ENCODE measurements around the gene CARMIL1. TPM values are rescaled to one million over a fixed set of nuclear protein-coding genes. Genes with fewer than 3 reads are reported as not detected.

CARMIL1 gene
- total RNA-seq, 4 donors from 2014 or later = 13.6 to 33.2 (median 22.2) TPM

- peaks cover 26% of the 10 kb centered on the region for H3K4me1 ChIP-seq
- DNase-seq (ENCODE audit: low spot score in 2 of 2) = no peak
- WGBS = 75% methylated on average over 2 of the region's 2 CpGs
- no peak for TF ChIP-seq CTCF (IDR thresholded peaks at IDR 0.05)
- TF ChIP-seq EP300 (IDR thresholded peaks at IDR 0.05) = no peak
- TF ChIP-seq POLR2A (IDR thresholded peaks at IDR 0.05) = no peak
- TF ChIP-seq POLR2AphosphoS5 (IDR thresholded peaks at IDR 0.05) = no peak
- H3K4me3 ChIP-seq = no peak overlapping the region
- no peaks in the 10 kb centered on the region for H3K9me3 ChIP-seq
- no peaks in the 10 kb centered on the region for H3K27me3 ChIP-seq
- H3K27ac ChIP-seq = no peak overlapping the region
- H3K36me3 ChIP-seq = no peaks in the 10 kb centered on the region
Measured at GRCh38 chr6:25314509-25315175, 35.5 kb downstream of the CARMIL1 start.

- no peak overlapping the region for H3K27ac ChIP-seq
Measured at GRCh38 chr6:25315194-25316177, 36.3 kb downstream of the CARMIL1 start.

GRCh38 chr6:25316626-25317025, 37.5 kb downstream of the CARMIL1 start:
- Histone ChIP-seq H3K4me3 (no peak overlapping the region), H3K9me3 (no peaks in the 10 kb centered on the region), H3K27me3 (no peaks in the 10 kb centered on the region), H3K27ac (no peak overlapping the region), H3K4me1 (peaks cover 23% of the 10 kb centered on the region), H3K36me3 (no peaks in the 10 kb centered on the region)
- TF ChIP-seq EP300 (IDR thresholded peaks at IDR 0.05) (no peak), CTCF (IDR thresholded peaks at IDR 0.05) (no peak), POLR2A (IDR thresholded peaks at IDR 0.05) (no peak), POLR2AphosphoS5 (IDR thresholded peaks at IDR 0.05) (no peak)
- no peak for DNase-seq (ENCODE audit: low spot score in 2 of 2)
- WGBS = 89% methylated on average over 4 of the region's 4 CpGs

More at GRCh38 chr6:25315194-25316177, 36.3 kb downstream of the CARMIL1 start:
- Histone ChIP-seq H3K4me3 (no peak overlapping the region), H3K36me3 (no peaks in the 10 kb centered on the region), H3K9me3 (no peaks in the 10 kb centered on the region), H3K27me3 (no peaks in the 10 kb centered on the region), H3K4me1 (peaks cover 26% of the 10 kb centered on the region)
- no peak for DNase-seq (ENCODE audit: low spot score in 2 of 2)
- TF ChIP-seq EP300 (IDR thresholded peaks at IDR 0.05) = no peak
- TF ChIP-seq CTCF (IDR thresholded peaks at IDR 0.05) = no peak
- no peak for TF ChIP-seq POLR2AphosphoS5 (IDR thresholded peaks at IDR 0.05)
- TF ChIP-seq POLR2A (IDR thresholded peaks at IDR 0.05) = no peak
- 55% methylated on average over 10 of the region's 10 CpGs for WGBS

- Histone ChIP-seq H3K4me1 (peaks cover 8% of the 10 kb centered on the region), H3K27me3 (no peaks in the 10 kb centered on the region), H3K36me3 (no peaks in the 10 kb centered on the region), H3K27ac (no peak overlapping the region), H3K9me3 (no peaks in the 10 kb centered on the region), H3K4me3 (no peak overlapping the region)
- TF ChIP-seq EP300 (IDR thresholded peaks at IDR 0.05) (no peak), CTCF (IDR thresholded peaks at IDR 0.05) (no peak), POLR2A (IDR thresholded peaks at IDR 0.05) (no peak), POLR2AphosphoS5 (IDR thresholded peaks at IDR 0.05) (no peak)
- 83% methylated on average over 6 of the region's 6 CpGs for WGBS
- no peak for DNase-seq (ENCODE audit: low spot score in 2 of 2)
Measured at GRCh38 chr6:25318589-25318988, 39.4 kb downstream of the CARMIL1 start.

- no peak for DNase-seq (ENCODE audit: low spot score in 2 of 2)
- Histone ChIP-seq H3K27ac (no peak overlapping the region), H3K36me3 (no peaks in the 10 kb centered on the region), H3K4me1 (peaks cover 4% of the 10 kb centered on the region), H3K27me3 (no peaks in the 10 kb centered on the region), H3K9me3 (no peaks in the 10 kb centered on the region), H3K4me3 (no peak overlapping the region)
- WGBS = 70% methylated on average over 1 of the region's 1 CpG
- no peak for TF ChIP-seq EP300 (IDR thresholded peaks at IDR 0.05)
- TF ChIP-seq POLR2AphosphoS5 (IDR thresholded peaks at IDR 0.05) = no peak
- TF ChIP-seq CTCF (IDR thresholded peaks at IDR 0.05) = no peak
- TF ChIP-seq POLR2A (IDR thresholded peaks at IDR 0.05) = no peak
Measured at GRCh38 chr6:25320459-25320858, 41.3 kb downstream of the CARMIL1 start.

All from suprapubic skin (tissue), 4 donors.